Hematopoietic multipotent progenitor cell treated with erythropoietin and hydrocortisone succinate and interleukin-3 and kit ligand, for 17 days (in vitro differentiated cells): ENCODE measurements around the gene ZNF692.
A peak's percentile ranks its signal among the peaks of the same experiment; 100 is the strongest.
"Not testable (repeated sequence)": the region's sequence is repeated elsewhere in the genome, so short reads cannot be mapped to it uniquely, and the experiment has no call there.

Source experiments
- DNase-seq: peaks from one replicate; pipeline ENCODE4 v3.0.0-alpha.2; 2015; ENCODE audit warnings: low spot score

ZNF692 gene, protein sequence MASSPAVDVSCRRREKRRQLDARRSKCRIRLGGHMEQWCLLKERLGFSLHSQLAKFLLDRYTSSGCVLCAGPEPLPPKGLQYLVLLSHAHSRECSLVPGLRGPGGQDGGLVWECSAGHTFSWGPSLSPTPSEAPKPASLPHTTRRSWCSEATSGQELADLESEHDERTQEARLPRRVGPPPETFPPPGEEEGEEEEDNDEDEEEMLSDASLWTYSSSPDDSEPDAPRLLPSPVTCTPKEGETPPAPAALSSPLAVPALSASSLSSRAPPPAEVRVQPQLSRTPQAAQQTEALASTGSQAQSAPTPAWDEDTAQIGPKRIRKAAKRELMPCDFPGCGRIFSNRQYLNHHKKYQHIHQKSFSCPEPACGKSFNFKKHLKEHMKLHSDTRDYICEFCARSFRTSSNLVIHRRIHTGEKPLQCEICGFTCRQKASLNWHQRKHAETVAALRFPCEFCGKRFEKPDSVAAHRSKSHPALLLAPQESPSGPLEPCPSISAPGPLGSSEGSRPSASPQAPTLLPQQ

DNA sequence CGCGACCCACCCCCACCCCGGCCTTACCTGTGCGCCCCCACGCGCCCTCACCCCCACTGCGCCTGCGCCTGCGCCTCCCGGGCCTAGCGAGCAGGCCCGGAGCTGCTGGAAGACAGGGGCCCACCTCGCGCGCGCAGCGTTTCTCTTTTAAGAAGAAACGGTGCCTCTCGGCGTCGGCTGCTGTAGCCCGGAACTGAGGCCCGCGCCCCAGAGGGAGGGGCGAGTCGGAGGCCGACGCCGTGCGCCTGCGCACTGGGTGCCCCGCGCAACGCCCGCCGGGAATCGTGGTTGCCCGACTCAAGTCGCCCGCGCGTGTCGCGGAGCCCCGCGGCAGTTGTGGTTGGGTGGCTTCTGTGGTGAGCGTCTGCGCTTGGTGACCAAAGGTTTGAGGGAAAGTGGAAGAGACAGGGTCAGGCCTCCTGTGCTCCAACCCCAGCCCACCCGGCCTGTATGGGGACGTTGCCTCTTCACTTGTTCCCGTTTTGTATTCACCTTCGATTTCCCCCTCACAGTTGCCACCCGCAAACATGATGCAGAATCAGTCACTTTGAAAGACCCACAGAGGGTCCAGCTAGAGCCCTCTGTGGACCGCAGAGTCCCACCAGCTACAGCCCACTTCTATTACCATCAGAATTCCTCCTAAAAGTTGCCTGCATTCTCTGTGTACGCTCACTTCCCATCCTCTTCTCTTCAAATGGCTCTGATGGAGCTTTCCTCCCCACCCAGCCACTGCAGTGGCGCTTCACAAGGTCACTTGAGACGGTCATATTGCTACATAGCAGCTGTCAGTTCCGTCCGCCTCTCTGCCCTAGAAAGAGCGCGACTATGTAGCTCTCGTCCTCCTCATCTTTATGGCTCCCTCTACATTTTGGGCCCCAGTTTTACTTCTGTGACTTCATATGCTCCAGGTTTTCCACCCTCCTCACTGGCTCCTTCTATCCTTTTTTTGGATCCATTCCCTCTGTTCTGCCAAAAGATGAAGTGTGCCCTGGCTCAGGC, at the start of gene ZNF692:
TSS of gene ZNF692 (minus strand) at position 195 of the 999 bp plus-strand sequence. CDS start 776 bp downstream, outside the sequence.
- DNase-seq: peak; percentile 97

DNA sequence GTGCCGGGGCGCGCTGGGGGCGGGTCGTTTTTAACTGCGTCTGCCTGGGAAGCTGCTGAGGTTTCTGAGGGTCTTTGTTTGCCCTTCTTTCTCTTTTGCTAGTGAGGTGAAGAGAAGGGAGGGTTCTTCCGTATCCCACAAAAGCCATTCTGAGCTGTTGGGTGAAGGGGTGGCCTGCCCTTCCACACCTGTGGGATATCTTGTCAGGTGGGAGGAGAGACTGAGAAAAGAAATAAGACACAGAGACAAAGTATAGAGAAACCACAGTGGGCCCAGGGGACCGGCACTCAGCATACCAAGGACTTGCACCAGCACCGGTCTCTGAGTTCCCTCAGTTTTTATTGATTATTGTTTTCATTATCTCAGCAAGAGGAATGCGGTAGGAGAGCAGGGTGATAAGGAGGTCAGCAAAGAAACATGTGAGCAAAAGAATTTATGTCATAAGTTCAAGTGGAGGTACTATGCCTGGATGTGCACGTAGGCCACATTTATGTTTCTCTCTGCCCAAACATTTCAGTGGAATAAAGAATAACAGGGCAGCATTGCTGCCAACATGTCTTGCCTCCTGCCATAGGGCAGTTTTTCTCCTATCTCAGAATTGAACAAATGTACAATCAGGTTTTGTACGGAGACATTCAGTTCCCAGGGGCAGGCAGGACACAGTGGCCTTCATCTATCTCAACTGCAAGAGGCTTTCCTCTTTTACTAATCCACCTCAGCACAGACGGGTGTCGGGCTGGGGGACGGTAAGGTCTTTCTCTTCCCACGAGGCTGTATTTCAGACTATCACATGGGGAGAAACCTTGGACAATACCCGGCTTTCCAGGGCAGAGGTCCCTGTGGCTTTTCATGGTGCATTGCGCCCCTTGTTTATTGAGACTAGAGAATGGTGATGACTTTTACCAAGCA, 48.1 kb upstream of the ZNF692 start:
- DNase-seq: no peak

DNA sequence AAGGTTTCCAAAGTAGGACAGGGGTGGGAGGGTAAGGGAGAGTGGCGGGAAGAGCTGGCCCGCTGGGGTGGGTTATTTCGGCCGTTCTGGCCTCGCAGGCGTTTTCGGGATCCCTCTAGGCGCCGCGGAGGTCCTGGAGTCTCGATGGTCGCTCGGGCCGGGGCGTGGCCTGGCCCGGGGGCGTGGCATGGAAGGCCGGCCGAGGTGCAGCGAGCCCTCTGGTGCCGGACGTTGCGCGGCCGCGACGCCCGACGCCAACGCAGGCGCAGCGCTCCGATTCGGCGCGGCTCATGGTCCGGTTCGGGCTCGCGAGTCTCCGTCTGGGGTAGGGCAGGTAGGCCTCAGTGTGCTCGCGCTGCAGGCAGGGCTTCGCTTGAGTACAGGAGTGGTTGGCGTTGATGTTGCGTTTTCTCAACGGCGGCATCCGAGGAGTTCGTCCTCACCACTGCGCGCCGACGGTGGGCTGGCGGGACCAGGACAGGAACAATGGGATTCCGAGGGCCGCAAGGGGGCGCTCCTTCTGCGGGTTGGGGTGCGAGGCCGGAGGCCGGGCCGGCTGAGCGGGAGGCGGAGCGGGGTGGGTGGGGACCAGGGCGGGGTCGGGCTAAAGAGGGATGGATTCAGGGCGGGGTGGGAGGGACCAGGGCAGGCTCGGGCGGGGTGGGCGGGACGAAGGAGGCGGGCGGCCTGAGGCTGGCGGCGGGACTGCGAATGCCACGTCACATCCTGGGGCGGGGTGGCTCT, 47.3 kb upstream of the ZNF692 start, which contains the start of gene PGBD2:
TSS of gene PGBD2 (plus strand) at position 227 of the 744 bp plus-strand sequence. CDS start 7,628 bp downstream, outside the sequence.
- DNase-seq: peak; percentile 96

DNA sequence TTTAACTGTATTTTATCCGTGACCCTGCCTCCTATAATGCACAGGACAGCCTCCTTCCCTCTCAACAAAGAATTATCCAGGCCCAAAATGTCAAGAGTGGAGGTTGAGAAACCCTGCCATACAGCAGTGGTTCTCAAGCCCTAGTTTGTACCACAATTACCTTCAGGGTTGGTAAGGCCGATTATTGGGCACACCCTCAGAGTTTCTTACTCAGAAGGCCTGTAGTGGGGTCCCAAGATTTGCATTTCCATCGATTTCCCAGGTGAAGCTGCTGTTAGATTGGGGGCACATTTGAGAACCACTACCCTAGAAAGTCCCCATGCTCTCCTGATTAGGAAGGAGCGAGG, 46.8 kb upstream of the ZNF692 start:
- no peak for DNase-seq

DNA sequence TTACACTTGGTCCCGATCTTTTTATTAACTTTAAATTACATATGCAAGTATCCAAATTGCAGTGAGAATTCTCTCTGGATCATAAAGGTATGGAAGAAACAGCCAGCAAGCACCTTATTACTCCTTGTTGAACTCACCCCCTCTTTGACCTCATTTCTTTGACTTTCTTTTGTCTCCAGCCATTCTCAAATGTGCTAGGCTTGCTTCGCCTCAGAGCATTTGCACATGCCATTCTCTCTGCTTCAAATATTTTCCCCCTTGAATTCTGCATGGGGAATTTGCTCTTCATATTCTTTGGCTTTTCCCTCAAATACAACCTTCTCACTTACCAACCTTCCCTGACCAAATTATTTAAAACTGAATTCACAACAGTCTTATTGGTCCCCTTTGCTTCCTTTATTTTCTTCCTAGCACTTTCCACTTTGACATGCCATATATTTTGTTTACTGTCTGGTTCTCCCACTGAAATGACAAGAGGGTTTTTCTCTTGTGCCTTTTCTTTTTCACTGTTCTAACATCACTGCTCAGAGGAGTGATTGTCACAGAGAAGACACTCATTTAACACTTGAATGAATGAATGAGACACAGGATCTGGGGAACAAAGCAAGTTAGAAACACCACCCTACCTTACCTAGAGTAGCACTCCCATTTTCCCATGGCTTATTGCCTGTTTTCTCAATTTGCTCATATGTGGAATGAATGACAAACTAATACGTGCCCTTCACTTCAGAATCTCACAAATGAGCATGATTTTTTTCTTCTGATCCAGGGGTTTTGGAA, 45.7 kb upstream of the ZNF692 start:
- no peak for DNase-seq

DNA sequence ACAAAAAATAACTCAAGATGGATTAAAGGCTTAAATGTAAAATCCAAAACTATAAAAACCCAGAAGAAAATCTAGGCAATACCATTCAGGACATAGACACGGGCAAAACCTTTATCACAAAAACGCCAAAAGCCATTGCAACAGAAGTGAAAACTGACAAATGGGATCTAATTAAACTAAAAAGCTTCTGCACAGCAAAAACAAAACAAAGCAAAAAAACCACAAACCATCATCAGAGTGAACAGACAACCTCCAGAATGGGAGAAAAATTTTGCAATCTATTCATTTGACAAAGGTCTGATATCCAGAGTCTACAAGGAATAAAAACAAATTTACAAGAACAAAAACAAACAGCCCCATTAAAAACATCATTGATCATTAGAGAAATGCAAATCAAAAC, 42.7 kb upstream of the ZNF692 start:
- DNase-seq: no peak

DNA sequence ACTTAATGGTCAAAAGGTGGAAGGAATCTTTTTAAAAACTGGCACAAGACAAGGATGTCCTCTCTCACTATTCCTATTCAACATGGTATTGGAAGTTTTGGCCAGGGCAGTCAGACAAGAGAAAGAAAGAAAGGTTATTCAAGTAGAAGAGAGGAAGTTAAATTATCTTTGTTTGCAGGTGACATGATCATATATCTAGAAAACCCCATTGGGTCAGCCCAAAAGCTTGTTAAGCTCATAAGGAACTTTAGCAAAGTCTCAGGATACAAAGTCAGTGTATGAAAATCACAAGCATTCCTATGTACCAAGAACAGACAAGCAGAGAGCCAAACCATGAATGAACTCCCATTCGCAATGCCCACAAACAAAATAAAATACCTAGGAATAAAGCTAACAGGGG, 41.8 kb upstream of the ZNF692 start:
- DNase-seq: no peak

DNA sequence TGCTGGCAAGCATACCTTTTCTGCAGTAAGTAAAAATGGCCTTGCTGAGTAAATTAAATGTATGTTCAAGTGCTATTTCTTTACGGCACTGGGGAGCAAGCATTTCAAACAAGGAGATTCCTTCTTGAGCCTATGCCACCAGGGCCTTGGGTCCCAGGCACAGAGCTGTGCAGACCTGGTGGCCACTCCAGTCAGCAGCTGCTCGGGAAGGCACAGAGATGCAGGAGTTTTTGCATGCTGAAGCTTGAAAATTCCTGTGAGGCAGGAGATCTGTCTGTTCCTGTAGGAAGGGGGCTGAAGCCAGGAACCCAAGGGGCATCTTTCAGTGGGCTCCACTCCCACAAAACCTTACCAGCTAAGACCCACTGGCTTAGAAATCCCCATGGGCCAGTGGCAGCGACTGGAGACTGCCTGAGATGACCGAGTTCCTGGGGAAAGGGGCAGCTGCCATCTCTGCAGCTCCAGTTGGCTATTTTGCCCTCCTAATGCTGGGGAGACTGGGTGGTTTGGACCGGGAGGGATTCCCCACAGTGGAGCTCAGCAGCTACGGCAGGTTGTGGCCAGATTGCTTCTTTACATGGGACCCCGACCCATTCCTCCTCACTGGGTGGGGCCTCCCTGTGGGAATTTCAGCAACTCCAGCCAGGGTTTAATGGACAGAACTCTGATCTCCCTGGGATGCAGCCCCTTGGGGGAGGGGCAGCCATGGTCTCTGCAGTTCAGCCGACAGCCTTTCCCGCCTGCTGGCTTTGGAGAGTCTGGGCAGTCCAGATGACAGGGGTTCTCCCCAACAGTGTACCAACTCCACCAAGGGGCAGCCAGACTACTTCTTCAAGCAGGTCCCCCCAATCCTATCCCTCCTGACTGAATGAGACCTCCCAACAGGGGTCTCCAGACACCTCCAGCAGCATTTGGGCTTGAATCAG, 38.8 kb upstream of the ZNF692 start:
- DNase-seq: no peak

DNA sequence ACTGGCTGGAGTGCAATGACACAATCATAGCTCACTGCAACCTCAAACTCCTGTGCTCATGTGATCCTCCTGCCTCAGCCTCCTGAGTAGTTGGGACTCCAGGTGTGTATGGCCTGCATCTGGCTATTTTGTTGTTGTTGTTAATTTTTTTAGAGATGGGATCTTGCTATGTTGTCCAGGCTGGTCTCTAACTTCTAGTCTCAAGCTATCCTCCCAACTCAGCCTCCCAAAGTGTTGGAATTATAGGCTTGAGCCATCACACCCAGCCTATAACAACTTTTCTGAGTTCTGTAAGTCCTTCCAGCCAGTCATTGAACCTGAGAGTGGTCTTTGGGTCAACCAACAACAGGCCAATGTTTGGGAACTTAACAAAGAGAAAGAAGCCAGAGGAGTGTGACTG, 36.0 kb upstream of the ZNF692 start:
- DNase-seq: no peak

DNA sequence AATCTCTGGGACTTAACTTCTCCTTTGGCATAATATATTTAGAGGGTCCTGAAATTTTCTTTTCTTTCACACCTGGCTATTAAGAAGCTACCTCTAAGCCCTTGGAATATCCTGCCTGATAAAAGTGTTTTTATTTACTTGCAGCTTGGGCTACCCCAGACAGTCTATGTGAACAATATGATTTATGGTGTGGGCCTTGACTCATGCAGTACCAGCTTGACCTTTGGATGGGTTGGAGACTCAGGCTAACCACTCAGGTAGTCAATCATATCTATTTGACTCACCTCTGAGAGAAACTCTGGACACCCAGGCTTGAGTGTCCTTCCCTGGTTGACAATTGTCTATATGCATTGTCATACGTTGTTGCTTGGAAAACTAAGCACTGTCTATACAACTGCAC, 33.7 kb upstream of the ZNF692 start:
- no peak for DNase-seq

DNA sequence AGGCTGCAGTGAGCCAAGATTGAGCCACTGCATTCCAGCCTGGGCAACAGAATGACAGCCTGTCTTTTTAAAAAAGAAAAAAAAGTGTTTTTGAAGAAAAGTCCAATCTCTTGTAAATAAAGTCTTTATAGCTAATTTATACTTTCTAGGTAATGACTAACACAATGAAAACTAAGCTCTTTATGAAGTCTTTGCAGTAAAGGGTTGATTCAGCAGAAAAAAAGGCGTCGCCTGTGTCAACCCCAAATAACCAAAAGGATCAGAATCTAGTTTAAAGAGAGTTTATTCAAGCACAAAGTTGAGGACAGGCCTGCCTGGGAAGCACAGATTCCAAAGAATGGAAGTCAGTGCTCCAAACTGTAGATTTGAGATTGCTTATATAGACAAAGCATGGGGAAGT, 32.9 kb upstream of the ZNF692 start:
- DNase-seq: no peak

DNA sequence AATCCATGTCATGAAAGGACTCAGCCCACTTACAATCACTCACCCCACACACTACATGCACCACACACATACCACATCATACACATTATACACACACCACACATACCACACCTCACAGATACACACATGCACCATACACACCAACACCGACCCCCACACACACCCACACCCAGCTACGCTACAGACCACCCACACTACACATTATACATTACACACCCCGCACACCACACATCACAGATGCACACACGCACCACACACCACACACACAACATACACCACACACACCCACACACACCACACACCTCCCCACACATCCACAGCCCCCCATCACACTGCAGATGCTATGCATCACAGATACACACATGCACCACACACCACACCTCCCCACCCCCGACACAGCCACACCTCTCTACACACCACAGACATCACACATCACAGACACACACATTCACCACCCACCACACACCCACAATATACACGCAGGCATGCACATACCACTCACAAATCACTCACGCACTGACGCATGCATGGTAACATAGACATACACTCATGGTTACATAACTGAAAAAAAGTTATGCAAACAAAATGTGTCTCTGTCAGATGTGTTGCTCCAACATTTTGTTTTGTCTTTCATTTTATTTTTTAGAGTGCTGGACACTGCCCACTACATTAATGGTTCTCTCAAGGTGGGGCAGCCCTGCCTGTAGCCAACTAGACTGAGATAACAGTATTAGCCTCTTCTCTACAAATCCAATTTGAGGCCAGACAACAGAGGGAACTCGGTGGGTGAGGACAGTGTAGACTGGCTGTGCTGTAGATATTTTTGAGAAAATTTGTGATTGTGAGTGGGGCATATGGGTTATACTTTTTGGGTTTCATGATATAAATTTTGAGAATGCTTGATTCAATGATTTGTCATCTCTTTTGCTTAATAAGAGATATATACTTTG, 31.9 kb upstream of the ZNF692 start:
- DNase-seq: no peak

DNA sequence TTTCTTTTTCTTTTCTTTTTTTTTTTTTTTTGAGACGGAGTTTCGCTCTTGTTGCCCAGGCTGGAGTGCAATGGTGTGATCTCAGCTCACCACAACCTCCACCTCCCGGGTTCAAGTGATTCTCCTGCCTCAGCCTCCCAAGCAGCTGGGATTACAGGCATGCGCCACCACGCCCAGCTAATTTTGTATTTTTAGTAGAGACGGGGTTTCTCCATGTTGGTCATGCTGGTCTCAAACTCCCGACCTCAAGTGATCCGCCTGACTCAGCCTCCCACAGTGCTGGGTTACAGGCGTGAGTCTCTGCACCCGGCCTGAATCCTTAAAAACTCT, 31.0 kb upstream of the ZNF692 start:
- DNase-seq: not testable (repeated sequence)

DNA sequence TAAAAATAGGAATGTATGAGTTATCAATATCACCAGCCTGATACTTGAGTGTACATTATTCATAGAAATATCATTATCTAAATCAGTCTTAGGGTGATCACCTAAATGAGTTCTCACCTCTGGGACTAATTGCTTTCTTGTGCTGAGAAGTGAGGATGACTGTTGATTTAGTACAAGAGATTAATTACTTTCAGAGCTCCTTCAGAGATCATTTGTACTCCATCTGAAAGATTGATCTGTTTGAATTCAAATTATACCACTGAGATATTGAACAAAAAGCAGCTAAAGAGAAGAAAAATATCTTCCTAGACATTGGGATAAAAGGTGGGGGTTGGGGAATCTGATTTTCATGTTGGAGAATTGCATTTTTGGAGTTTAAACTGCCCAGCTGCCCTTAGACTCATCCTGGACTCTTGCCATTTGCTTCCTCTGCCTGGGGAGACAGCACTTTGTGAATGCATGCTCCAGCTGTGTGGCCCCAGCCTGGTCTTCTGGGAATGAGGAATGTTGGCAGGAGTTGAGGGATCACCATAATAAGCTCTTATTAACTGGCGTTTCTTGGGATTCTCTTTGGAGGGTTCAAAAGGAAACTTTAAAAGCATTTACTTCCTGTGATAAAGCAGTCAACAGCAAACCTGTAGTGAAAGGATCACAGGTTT, 27.5 kb upstream of the ZNF692 start:
- no peak for DNase-seq

DNA sequence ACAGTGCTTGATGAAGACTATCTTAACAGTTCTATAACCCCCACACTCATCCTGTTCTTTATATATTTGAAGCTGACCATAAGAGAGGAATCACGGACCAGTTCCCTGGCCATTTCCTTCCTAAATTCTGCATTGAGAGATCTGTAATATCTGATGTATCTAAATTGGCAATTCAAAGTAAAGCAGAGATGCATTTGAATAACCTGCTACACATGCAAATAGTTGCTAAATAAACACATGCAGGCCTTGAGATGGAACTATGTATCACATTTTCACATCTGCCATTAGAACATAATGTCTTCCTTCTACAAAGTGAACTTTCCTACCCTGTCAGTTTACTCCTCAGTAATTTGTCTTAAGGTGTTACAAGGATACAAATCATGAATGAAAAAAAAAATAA, 26.8 kb upstream of the ZNF692 start:
- DNase-seq: no peak

DNA sequence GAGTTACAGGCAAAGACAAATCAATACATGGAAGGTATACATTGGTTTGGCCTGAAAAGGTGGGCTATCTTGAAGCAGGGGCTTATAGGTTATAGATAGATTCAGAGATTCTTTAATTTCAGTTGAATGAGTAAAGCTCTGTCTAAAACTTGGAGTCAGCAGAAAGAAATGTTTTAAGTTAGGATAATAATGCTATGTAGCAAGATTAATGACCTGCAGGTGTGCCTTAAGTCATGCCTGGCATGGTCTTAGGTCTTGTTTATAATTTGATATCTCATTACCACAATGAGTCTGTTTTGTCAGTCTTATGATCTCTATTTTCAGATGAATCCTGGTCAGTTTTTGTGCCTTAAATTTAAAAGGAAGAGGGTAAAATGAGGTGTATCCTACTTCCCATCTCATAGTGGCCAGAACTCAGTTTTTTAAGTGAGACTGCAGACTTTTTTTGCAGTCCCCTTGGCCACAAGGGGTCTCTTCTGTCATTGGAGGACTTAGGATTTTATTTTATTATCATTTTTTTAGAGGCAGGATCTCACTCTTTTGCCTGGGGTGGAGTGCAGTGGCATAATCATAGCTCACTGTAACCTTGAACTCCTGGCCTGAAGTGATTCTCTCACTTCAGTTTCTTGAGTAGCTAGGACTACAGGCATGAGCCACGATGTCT, 25.9 kb upstream of the ZNF692 start:
- DNase-seq: no peak

DNA sequence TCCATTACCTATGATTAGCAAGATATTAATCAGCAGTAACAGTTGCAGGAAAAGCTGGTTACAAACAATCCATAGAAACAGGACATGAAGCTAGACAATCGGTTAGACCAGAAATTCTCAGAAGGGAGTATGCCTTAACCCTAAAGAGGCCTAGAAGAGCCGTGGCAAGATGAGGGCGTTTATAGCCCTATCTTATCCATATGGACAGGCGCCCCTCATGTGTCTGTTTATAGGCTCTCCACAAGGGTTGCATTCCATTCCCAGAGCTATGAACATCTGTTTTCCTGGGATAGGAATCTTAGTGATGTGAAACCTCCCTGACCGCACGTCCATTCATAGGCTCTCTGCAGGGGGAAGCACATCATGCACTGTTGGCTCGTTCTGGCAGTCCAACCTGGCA, 23.5 kb upstream of the ZNF692 start:
- DNase-seq: not testable (repeated sequence)
